ENCODE results near the gene PMPCA. TPM values are rescaled to one million over a fixed set of nuclear protein-coding genes. Genes with fewer than 3 reads are reported as not detected.

PMPCA gene
- total RNA-seq, 1 experiment from 2014 or later: 54.9 TPM

DNA sequence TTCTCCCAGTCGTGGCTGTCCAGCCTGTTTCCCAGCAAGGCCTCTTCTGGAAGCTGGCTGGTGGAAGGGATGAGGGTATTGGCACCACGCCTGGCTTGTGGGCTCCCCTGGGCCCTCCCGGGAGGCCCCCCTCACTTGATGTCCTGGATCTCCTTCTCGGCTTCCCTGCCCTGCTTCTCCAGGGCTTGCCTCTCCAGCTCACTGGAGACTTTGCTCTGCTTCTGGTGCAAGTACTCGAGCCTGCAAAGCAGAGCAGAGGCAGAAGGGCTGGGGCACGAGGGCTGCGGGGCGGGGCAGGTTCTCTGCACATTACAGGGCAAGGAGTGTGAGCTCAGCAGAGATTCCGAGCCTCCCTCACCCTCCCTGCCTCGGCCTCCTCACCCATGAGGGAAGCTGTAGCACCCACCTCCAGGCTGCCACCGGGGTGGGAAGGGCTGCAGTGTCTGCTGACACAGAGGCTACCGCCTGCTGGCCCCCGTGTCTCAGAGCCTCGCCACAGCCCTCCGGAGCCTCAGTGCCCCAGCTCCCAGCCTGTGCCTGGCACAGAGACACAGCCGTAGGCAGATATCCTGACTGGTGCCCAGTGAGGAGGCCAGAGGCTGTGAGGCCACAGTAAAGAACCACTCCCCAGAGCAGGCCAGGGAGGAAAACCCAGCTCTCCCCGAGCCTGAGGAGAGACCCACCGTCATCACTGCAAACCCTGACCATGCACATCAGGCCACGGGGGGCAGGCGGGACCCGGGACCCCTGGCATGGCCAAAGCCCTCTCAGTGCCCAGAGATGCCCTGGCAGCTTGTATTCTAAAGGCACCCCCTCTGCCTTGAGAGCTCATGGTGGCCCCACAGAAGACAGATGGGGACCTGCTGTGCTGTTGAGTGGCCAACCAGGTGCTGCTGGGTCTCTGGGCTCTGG, 17.7 kb upstream of the PMPCA start:
- ATAC-seq (no peak), DNase-seq (no peak)
- Histone ChIP-seq H3K4me1 (ENCODE audit: insufficient read depth, low read length) (no peaks in the 10 kb centered on the region), H3K9ac (ENCODE audit: low read length) (no peak overlapping the region), H3F3A (ENCODE audit: low read length, unreplicated experiment) (no peaks in the 10 kb centered on the region), H2AFZ (ENCODE audit: low read length) (no peak overlapping the region), H4K20me1 (ENCODE audit: low read length) (no peaks in the 10 kb centered on the region), H3K4me2 (ENCODE audit: low read length) (no peak overlapping the region), H3K9me3 (ENCODE audit: low read length) (no peaks in the 10 kb centered on the region), H3K4me3 (ENCODE audit: low read length) (no peak overlapping the region), H3K9me2 (replicated peaks; ENCODE audit: low read length) (no peaks in the 10 kb centered on the region), H3K79me2 (ENCODE audit: low read length) (0 out of 2 replicates have a peak, but pooled peaks cover under 1% of the 10 kb centered on the region), H3K27ac (ENCODE audit: low read length) (no peak overlapping the region), H3K27me3 (ENCODE audit: low read length) (no peaks in the 10 kb centered on the region), H3K36me3 (ENCODE audit: low read depth, low read length) (peaks cover 7% of the 10 kb centered on the region)
- intact Hi-C loops (cut with micrococcal nuclease): no loop called here
- TF ChIP-seq, protein P1, sequence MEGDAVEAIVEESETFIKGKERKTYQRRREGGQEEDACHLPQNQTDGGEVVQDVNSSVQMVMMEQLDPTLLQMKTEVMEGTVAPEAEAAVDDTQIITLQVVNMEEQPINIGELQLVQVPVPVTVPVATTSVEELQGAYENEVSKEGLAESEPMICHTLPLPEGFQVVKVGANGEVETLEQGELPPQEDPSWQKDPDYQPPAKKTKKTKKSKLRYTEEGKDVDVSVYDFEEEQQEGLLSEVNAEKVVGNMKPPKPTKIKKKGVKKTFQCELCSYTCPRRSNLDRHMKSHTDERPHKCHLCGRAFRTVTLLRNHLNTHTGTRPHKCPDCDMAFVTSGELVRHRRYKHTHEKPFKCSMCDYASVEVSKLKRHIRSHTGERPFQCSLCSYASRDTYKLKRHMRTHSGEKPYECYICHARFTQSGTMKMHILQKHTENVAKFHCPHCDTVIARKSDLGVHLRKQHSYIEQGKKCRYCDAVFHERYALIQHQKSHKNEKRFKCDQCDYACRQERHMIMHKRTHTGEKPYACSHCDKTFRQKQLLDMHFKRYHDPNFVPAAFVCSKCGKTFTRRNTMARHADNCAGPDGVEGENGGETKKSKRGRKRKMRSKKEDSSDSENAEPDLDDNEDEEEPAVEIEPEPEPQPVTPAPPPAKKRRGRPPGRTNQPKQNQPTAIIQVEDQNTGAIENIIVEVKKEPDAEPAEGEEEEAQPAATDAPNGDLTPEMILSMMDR (conservative IDR thresholded peaks at IDR 0.05; ENCODE audit: low read depth, low read length): no peak
- TF ChIP-seq EZH2phosphoT487 (IDR thresholded peaks at IDR 0.05; ENCODE audit: borderline replicate concordance, low read length) (no peak), EZH2 (IDR thresholded peaks at IDR 0.05; ENCODE audit: low read length, unreplicated experiment) (no peak)
- no TSS peak for BruUV-seq (replicated peaks)
- ChIA-PET CTCF (no interaction called here), POLR2A (ENCODE audit: unreplicated experiment) (no interaction called here)

DNA sequence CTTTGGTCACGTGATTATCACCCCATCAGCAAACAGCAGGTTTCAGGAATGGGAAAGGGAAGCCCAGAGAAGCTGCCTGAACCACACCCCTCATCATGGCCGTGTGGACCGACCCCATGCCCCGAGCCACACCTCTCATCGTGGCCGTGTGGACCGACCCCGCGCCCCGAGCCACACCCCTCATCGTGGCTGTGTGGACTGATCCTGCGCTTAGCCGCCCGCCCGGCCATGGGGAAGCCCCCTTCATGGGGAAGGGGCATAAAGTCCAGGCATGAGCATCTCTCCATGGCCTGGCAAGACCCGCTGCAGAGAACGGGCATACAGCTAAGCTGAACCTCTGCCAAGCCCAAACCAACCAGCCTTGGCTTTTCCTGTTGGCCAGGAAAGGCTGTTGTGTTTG, 16.9 kb upstream of the PMPCA start:
- ChIA-PET CTCF (no interaction called here), POLR2A (ENCODE audit: unreplicated experiment) (no interaction called here)
- Histone ChIP-seq H3K27ac (ENCODE audit: low read length) (no peak overlapping the region), H3K27me3 (ENCODE audit: low read length) (no peaks in the 10 kb centered on the region), H3K9ac (ENCODE audit: low read length) (no peak overlapping the region), H3K9me2 (replicated peaks; ENCODE audit: low read length) (no peaks in the 10 kb centered on the region), H3K4me2 (ENCODE audit: low read length) (no peak overlapping the region), H4K20me1 (ENCODE audit: low read length) (no peaks in the 10 kb centered on the region), H3K36me3 (ENCODE audit: low read depth, low read length) (peaks cover 7% of the 10 kb centered on the region), H3K4me3 (ENCODE audit: low read length) (no peak overlapping the region), H3K4me1 (ENCODE audit: insufficient read depth, low read length) (peaks cover 3% of the 10 kb centered on the region), H2AFZ (ENCODE audit: low read length) (no peak overlapping the region), H3K9me3 (ENCODE audit: low read length) (no peaks in the 10 kb centered on the region), H3K79me2 (ENCODE audit: low read length) (peaks cover 8% of the 10 kb centered on the region), H3F3A (ENCODE audit: low read length, unreplicated experiment) (no peaks in the 10 kb centered on the region)
- no TSS peak for BruUV-seq (replicated peaks)
- ATAC-seq: no peak
- TF ChIP-seq, protein P1 (conservative IDR thresholded peaks at IDR 0.05; ENCODE audit: low read depth, low read length): no peak
- TF ChIP-seq EZH2phosphoT487 (IDR thresholded peaks at IDR 0.05; ENCODE audit: borderline replicate concordance, low read length): no peak
- TF ChIP-seq EZH2 (IDR thresholded peaks at IDR 0.05; ENCODE audit: low read length, unreplicated experiment): no peak
- DNase-seq: no peak
- intact Hi-C loops (cut with micrococcal nuclease): no loop called here
